CD4-positive, alpha-beta T cell treated with Interleukin-10 for 1 hour (primary cell): ENCODE measurements around the gene ADAMTSL1.
"Not testable (repeated sequence)": the region's sequence is repeated elsewhere in the genome, so short reads cannot be mapped to it uniquely, and the experiment has no call there.

ENCODE experiments used
- DNase-seq: peaks from one replicate; pipeline ENCODE4 v3.0.0-alpha.2; 2020

The ADAMTSL1 gene

GRCh38 chr9:18826248-18826647 is 352.3 kb downstream of the ADAMTSL1 start:
- no peak for DNase-seq

GRCh38 chr9:18829066-18829465 is 355.1 kb downstream of the ADAMTSL1 start:
- no peak for DNase-seq

DNA sequence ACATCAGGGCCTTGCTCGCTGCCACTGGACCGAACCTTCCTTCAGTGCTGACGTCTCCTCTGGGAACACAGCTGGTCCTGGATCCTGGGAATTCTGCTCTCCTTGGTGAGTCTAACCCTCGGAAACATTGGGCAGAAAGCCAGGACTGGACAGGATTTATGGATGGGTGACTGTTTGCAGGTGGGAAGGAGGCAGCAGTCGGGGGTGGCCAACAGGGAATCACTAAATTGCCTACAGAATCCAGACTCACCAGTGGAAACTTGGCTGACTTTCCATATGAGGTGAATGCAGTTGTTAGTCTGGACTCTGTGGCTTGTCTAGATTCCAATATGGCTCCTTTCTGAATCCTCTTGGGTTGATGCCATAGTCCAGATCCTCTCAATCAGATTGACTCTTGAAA is 355.9 kb downstream of the ADAMTSL1 start:
- DNase-seq: no peak

- DNase-seq: no peak
These were observed 360.9 kb downstream of the ADAMTSL1 start for GRCh38 chr9:18834740-18835361.

- DNase-seq: no peak
These were observed 363.4 kb downstream of the ADAMTSL1 start for GRCh38 chr9:18837402-18837801.

DNA sequence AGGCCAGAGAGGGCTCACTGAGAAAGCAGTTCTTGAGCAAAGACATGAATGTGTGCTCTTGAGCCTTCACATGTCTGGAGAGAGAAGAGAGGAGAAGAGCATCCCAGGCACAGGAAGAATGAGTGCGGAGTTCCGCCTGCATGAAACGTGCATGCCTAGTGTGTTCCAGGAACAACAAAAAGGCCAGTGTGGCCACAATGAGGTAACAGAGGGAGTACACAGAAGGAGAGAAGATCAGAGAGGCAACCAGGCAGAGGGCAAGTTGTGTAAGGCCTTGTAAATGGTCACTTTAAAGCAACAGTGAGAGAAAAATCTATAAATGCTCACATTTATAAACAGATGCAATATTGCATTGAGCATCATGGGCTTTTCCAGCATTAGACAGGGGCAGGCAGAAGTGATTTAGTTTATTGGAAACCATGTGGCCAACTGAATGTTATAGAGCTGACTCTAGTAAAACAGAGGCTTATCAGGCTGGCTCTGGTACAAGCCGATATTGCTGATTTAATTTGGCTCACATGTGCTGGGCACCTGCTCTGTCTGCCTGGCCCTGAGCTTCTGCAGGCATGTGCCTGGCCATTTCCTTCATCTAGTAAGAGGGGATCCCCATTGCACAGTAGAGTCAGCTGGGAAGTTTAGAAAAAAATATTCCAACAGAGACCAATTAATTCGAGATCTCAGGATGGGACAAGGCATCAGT is 373.8 kb downstream of the ADAMTSL1 start:
- DNase-seq: no peak

- no peak for DNase-seq
These were observed 374.7 kb downstream of the ADAMTSL1 start for GRCh38 chr9:18848657-18849056.

GRCh38 chr9:18849270-18849669 is 375.3 kb downstream of the ADAMTSL1 start:
- no peak for DNase-seq

GRCh38 chr9:18849890-18850677 is 376.1 kb downstream of the ADAMTSL1 start:
- DNase-seq: no peak

DNA sequence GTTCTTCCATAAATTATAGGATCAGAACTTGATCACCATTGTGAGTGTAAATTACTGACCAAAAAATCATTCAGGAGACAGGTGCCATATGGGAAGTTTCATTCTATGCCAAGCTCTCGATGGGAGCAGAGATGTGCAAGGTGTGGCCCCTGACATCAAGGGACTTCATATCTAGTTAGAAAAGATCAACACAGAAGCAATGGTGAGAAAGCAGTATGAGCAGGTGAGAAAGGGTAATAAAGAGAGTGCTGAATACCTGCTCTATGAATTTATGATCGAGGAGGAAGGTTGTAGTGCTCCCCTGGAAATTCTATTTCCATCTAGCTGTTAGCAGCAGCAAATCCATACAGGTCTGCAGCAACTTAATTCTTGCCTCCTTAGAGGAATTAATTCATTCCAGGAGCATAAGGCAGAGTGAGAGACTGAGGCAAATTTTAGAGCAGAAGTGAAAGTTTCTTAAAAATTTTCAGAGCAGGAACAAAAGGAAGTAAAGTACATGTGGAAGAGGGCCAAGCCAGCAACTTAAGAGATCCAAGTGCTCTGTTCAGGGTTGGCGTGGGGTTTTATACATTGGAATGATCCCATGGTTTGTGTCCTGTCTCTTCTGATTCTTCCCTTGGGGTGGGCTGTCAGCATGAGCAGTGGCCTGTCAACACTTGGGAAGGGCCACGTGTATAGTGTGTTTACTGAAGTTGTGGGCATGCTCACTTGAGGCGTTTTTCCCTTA is 377.3 kb downstream of the ADAMTSL1 start:
- no peak for DNase-seq

DNA sequence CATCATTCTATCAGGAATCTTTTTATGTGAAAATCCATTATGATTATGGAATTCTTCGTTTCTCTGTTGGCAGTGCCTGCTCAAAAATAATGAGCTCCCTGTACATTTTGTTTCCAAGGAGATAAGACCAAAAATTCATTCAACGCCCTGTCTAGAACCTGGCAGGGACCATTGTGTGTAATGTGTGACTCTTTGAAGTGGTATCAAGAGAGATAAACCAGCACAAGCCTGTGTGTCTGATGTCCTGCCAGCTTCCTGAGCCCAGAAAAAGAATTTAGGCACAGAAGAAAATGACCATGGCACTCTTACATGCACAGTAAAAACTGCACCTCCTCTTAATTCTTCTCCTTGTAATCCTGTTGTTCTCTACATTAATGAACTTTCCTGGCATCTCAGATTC is 381.7 kb downstream of the ADAMTSL1 start:
- no peak for DNase-seq

GRCh38 chr9:18857334-18857733 is 383.4 kb downstream of the ADAMTSL1 start:
- DNase-seq: no peak

DNA sequence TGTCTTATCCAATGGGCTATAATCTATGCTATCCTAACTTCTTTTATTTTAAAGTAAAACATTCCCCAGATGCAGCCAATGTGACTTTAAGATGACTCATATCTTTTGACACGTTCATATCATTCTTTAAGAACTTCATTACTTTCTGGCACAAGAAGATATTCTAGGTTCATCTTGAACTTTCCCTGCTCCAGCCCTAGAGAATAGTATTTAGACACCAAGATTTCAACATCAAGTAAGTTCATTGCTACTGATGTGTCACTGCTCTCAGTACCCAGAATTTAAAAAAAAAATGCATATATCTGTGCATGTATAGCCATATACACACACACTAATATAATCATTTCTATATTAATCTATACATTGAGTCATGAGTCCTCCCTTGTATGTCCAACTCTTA is 383.8 kb downstream of the ADAMTSL1 start:
- no peak for DNase-seq

- no peak for DNase-seq
These were observed 387.9 kb downstream of the ADAMTSL1 start for GRCh38 chr9:18861609-18862544.

DNA sequence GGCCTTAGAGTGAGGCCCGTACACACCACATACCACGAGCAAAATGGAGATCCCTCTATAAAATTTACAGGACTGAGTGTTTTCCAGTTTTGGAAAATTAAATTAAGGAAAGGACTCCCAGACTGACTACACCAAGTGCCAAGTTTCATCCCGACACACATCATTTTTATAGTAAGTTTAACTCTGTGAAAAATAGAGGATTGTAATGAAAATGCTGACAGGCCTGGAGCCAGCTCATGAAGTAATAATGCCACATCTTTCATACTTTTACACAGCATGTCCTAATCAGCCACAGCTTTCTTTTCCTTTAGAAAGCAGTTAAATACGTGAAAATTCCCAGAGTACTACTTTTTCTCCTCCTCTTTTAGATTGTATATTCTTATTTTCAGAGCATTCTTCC is 389.8 kb downstream of the ADAMTSL1 start:
- no peak for DNase-seq

- DNase-seq: no peak
These were observed 390.6 kb downstream of the ADAMTSL1 start for GRCh38 chr9:18864516-18864915.

DNA sequence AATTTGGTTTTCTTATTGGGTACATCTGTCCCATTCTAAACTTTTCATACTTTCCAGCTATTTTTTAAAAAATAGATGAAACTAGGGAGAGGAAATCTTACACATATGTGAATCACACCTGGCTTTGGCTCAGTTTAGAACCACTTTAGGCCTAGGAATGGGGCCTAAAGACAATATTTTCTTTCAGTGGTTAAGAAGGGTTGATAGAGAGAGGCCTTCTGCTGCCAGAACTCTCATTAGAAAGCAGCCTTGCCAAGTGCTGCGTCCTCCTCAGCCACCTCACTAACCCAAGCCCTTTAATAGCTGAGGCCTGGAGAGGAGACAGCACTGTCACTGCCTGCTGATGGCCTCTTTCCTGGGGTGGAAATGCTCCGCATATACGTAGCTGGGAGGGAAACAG is 391.6 kb downstream of the ADAMTSL1 start:
- DNase-seq: no peak

DNA sequence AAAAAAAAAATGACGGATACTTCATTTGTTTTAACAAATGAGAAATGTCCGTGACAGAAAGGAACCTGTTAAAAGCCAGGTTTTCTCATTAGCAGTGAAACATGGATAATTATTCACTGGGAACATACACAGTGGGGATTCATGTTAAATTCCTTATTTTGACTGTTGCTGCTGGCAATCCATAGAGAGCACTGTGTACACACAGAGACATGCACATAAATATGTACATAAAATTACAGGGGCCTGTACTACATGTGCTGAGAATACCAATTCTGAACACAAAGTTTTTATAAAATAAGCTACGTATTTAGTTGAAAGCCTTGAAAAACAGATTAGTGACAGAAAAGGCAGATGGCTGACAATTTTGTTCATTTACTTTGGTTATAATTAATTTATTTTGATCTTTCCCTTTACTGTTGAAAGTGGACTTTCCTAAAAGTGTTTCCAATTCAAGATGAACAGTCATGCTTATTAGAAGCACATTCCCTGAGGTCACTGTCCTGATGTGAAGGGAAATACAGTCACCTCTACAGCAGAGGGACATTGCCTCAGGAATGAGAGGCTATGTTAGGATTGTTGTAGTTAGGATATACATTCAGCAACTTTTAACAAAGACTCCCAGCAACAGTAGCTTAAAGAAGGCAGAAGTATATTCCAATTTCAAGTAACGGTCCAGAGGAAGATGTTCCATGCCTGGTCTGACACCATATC is 392.3 kb downstream of the ADAMTSL1 start:
- no peak for DNase-seq

DNA sequence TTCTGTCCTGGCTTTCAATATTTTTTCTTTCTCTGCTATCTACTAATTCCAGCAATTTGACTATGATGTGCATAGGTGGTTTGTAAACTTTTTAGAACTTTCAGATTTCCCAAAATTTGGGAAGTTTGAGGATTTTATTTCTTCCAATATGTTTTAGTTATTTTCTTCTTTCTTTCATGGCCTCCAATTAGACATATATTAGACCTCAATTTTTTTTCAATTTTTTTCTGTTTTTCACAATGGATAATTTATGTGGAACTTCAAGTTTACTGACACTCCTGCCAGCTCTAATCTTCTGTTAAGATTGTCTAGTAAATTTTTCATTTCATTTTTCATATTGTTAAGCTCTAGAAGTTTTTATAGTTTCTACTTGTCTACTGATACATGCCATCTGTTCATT is 395.8 kb downstream of the ADAMTSL1 start:
- DNase-seq: no peak

- DNase-seq: no peak
These were observed 400.1 kb downstream of the ADAMTSL1 start for GRCh38 chr9:18874069-18874468.

- not testable (repeated sequence) for DNase-seq
These were observed 401.0 kb downstream of the ADAMTSL1 start for GRCh38 chr9:18874990-18875389.

DNA sequence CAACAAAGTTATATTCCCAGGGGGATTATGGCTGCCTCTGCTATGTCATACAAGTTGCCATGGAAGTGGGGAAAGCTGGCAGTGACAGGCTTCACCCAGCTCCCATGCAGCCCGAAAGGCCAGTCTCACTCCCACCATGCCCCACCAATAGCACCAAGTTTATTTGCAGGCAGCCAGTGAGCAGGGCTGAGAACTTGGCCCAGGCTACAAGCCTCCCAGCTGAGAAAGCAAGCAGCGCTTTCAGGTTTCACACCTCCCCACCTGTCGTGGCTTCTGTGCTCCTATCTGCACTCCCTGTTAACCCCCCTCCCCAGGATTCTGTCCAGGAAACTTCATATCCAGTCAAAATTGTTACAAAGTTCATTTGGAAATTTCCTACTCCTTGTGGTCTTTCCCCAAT is 404.0 kb downstream of the ADAMTSL1 start:
- DNase-seq: no peak
